KBM-7 (cell line): ENCODE measurements around the gene RING1.

ENCODE experiments used
- DNase-seq: peaks from one replicate; pipeline ENCODE4 v3.0.0-alpha.2; 2015
- in situ Hi-C: fragments of 300-500 bp; cut with MboI; formaldehyde crosslinking; loops from 2 replicates; pipeline ENCODE4 v1.14.3; 2020; ENCODE audit warnings: low sequenced_read_pairs, low pct_unique_long_range_greater_than_20kb, mixed read lengths

The RING1 gene

DNA sequence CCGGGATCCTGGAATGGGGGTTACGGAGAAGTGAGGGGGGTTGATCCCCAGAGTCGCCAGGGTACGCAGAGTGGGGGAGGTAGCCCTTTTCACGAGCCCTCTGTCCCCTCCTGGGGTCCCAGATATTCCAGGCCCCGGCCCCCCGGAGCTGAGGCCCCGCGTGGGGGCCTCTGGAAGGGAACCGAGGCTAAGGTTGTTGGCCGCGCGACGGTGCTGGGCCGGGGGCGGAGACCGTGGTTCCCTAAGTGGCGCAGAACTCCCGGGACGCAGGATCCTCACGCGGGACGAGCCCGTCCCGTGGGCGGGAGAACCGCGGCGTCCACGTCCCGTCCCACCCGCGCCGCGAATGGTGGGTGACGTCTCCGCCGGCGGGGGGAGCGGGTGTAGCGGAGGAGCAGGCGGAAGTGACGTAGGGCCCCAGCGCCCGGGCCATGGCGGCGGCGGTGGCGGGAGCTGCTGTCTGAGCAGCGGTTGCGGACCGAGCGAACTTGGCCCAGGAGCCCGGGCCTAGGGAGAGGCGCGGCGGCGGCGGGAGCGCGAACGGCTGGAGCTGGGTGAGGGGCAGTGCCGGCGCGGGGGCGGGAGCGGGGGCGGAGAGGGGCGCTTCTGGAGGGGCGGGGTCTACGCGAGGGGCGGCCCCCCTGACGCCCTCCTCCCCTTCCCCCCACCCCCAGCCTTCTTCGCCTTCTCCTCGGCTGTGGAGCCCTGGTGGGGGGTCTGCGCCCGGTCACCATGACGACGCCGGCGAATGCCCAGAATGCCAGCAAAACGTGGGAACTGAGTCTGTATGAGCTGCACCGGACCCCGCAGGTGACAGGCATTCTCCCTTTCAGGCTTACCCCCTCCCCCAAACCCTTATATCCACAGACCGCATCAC lies at the start of gene RING1:
Gene RING1 (plus strand): TSS at position 410 of the 877 bp plus-strand sequence. CDS start 323 bp downstream, at position 733.
- in situ Hi-C loops: no loop called here
- peak; percentile 72 for DNase-seq

DNA sequence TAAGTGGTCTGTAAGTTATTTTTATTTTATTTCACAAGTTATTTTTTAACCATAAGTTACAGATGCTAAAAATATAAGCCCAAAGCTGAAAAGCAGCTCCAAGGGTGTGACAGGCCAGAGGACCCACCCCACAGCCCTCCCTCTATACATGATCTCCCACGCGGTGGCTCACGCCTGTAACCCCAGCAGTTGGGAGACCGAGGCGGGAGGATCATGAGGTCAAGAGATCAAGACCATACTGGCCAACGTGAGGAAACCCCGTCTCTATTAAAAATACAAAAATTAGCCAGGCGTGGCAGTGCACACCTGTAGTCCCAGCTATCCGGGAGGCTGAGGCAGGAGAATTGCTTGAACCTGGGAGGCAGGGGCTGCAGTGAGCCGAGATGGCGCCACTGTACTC lies 48.2 kb upstream of the RING1 start:
- in situ Hi-C loops: no loop called here
- DNase-seq: no peak

DNA sequence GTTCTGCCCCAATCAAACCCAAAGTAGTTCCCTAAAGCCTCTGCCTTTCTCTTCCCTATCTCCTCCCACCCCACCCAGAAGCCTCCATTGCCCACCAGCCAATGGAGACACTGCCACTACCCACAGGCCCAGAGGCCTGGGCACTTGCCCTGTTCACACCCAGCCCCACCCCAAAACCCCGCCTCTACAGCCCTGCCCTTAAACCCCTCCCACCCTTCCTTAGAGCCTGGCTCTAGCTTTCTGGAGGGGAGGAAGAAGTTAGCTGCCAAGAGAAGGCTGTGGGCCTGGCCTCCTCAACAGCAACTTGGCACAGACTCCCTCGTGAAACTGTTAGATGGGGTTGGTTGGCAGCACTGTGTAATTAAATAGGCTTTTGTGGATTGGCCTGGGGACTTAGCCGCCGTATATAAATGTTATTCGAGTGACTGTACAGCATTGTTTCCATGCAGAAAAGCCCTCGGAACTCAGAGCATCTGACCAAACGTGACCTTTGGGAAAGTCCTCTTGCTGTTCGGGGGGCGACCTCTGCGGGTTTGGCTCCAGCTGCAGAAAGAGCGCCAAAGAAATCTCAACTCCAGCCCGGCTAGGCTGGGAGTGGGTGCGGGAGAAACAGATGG lies 47.5 kb upstream of the RING1 start:
- DNase-seq: peak; percentile 37

DNA sequence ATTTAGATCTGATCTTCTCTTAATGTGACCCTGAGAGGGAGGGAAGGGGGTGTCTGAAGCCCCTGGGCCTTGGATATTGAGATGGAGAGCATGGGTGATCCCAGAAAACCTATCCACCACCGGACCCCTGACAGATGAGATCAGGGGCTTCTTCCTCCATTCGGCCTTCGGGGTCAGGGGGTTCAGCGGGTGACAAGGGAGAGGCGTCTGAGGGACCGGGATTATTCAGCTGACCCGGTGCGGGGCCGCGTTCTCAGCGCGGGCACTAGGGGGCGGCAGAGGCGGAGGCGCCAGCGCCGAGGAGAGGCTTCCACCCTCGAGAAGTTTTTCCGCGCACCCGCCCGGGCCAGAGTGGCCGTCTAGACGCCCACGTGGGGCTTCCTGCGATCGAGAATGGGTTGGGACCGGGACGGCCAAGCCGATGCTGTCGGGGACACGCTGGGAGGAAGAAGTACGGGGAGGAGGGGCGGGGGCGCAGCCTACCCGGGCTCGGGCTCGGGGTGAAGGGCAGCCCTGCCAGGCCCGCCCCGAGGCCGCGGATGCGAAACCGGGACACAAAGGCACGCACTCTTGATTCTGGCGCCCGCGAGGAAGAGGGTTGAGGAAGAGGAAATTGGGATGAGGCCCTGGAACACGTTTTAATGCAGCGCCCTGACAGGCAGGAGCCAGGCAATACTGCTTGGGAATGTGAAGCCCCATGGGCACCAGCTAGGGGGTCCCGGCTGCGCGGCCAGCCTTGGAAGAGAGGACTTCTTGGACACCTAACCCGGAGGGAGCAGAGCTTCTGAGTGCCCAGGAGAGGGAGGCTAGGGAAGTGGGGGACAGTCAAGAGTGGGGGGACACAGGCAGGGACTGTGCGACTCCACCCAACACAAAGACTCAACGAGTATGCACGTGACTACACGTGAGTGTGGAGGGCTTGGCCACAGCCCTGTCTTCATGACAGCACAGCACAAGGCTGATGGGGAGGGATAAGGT lies 46.7 kb upstream of the RING1 start:
- DNase-seq: peak; percentile 81
- in situ Hi-C loops: no loop called here

More for the DNA sequence above, 47.5 kb upstream of the RING1 start:
- in situ Hi-C loops: no loop called here

DNA sequence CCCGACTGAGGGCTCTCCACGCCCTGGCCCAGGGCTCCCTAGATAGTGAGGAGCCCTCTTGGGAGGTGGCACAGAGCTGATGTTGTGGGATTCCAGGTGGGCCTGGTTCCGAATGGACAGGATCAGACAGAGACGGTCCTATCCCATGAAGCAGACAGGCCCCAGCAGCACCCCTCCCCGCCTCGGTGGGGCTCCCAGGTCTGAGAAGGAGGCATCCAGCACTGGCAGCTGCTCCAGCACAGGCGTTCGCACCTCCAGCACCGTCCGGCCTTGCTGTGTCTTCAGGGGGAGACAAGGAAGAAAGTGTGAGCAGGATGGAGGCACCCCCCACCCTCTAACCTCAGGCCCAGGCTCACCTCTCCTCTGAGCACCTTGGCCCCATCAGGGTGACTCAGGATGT lies 44.8 kb upstream of the RING1 start:
- in situ Hi-C loops: no loop called here
- no peak for DNase-seq

DNA sequence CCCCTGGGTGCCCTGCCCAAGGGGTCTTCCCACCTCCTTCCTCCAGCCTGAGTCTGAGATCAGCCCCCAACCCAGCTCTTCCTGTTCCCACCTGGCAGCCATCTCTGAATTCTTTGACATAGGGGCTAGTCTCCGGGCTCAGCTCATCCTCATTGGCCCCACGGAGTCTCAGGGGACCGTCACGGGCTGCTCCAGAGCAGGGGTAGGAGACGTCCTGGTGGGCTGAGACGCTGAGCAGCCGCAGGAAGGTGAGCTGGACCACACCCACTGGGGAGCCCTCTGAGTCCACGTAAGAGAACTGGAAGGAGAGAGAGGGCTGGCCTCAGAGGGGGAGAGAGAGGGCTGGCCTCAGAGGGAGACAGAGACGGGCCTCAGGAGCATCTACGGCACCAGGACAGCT lies 44.1 kb upstream of the RING1 start:
- in situ Hi-C loops: no loop called here
- no peak for DNase-seq

DNA sequence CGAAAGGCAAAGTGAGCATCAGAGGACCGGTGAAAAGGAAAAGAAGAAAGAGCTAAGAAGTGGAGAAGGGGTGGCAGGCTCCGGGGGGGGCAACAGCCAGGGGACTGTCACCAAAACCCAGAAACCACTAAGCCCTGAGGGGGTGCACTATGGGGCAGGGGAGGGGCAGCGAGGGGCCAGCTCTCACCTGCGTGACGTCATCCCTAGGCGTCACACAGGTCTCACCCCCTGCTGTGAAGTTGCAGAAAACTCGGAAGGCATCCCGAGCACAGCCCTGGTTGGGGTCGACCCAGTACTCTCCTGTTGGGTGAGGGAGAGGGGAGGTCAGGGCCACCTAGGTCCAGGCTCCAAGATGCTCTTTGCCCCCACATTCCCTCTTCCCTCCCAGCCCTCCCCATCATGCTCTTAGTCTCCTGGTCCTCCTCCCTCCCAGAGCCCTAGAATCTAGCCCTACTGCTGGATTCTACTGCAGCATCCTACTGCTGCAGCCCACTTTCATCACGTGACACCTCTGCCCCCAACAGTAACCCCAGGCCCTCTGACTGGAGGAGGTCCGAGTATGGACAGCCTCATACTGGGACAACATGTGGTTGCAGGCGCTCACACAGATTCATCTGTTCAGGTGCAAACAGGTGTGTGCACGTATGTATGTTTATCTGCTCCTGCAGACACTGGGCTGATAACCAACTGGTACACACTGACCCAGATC lies 43.5 kb upstream of the RING1 start:
- in situ Hi-C loops: no loop called here
- DNase-seq: no peak

DNA sequence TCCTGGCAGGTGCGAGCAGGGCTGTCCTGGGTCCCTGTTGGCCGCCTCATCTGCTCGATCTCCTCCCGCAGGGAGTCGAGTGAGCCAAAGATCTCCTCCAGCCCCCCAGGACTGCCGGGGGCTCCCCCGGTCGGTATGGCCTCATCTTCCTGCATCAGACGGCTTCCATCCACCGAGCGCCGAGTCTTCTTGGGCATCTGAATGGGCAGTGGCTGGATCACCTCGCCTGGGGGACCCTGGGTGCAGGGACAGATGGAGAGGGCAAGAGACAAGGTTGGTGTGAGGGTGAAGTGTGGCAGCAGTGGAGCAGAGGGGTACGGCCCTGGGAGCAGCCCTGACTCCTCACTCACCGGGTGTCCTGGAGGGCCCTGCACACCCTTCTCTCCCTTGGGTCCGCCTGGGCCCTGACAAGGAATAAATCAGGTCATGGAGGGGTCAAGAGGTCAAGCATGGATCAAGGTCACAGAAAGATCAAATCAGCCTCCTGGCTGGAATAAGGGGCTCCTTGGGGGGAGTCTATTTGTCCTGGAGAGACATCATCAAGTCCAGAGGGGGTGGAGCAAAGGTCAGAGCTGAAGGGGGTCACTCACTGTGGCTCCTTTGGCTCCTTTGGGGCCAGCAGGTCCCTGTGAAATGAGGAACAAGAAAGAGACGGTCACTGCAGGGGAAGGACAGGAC lies 42.6 kb upstream of the RING1 start:
- no peak for DNase-seq
- in situ Hi-C loops: no loop called here

DNA sequence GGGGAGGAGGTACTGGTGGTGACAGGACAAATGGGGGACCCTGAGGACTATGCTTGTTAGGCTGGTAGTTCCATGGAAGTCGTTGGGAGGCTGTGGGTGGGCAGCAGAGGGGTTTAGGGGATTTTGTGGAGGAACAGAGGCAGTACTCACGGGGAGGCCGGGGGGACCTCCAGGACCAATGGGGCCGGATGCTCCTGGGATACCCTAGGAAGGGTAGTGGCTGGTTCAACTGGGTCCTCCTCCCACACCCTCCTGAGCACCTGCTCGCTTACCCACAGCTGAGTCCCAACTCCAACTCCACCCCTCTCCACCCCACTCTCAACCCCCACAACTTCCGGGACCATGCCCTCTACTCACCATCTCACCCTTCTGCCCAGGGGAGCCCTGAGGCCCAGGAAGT lies 41.9 kb upstream of the RING1 start:
- in situ Hi-C loops: no loop called here
- DNase-seq: no peak

DNA sequence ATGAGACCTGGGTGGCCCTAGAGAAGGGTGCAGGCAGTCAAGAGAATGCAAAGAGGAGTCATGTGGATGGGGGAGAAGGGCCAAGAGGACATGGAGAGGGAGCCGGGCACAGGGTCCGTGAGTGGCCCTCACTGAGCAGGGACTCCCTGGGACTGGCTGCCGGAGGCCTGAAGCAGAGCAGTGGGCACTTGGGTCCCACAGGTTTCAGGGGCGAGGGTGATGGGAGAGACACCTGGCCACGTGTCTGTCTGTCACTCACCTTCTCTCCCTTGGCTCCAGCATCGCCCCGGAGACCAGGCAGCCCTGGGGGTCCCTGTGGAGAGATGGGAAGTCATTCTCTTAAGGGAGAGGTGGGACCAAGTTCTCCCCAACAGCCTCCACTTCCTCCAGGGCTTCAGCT lies 41.5 kb upstream of the RING1 start:
- DNase-seq: no peak
- in situ Hi-C loops: no loop called here

DNA sequence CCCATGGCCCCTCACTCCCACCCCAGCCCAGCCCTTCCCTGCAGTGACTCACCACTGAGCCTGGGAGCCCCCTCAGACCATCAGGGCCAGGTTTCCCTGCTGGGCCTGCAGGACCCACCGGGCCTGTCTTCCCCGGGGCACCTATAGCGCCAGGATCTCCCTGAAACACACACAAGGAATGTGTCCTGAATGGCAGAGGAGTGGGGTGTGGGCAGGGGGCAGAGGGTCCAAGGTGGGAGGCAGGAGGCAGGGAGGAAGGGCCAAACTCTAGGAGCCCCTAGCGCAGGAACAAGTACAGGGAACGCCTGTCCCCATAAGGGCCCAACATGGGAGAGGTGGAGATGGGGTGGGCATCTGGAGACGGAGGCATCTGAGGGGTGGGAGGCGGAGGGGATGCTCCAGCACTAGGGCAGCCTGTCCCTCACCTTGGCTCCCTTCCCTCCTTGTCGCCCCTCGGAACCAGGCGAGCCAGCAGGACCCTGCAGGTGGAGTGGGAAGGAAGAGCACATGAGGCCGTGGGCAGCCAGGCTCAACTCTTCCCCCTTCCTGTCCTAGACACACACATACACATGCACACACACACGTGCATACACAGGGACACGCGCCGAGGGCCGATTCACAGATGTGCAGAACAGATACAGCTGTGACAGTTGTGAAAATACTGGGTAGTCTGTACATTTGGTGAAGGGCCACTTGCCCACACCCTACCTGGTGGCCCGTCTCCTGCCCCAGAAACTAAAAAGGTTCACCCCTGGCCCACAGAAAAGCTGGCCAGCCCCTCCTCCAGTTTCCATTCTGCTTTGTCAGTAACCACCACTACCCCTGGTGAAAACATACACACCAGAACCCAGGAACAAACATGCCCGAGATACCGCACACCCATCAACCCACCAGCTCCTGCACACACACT lies 40.7 kb upstream of the RING1 start:
- no peak for DNase-seq
- in situ Hi-C loops: no loop called here

DNA sequence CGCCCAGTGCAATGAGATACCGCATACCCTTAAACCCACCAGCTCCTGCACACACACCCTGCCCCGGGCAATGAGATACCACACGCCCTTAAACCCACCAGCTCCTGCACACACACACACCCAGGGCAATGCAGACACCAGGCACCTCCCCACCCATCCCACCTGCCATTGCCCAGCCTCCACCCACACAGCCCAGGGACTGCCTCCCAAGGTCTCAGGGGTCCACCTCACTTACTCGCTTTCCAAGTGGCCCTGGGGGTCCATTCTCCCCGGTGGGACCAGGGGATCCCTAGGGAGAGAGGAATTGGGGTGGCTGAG lies 40.1 kb upstream of the RING1 start:
- in situ Hi-C loops: no loop called here
- DNase-seq: no peak

DNA sequence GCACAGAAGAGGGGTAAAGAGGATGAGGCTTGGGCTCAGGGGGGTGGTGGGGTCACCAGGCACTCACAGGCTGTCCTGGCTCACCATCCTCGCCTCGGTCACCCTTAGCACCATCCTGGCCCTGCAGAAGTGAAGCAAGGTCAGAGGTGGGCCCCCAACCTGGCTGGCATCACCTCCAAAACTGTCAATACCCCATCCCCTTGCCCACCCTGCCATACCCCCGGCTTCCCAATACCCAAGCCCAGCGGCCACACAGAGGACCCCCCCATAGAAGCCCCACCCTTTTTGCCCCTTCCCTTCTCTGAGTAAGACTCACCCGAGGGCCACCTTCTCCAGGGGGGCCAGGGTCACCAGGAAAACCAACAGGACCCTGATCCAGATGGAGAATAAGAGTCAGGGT lies 39.7 kb upstream of the RING1 start:
- in situ Hi-C loops: no loop called here
- no peak for DNase-seq

DNA sequence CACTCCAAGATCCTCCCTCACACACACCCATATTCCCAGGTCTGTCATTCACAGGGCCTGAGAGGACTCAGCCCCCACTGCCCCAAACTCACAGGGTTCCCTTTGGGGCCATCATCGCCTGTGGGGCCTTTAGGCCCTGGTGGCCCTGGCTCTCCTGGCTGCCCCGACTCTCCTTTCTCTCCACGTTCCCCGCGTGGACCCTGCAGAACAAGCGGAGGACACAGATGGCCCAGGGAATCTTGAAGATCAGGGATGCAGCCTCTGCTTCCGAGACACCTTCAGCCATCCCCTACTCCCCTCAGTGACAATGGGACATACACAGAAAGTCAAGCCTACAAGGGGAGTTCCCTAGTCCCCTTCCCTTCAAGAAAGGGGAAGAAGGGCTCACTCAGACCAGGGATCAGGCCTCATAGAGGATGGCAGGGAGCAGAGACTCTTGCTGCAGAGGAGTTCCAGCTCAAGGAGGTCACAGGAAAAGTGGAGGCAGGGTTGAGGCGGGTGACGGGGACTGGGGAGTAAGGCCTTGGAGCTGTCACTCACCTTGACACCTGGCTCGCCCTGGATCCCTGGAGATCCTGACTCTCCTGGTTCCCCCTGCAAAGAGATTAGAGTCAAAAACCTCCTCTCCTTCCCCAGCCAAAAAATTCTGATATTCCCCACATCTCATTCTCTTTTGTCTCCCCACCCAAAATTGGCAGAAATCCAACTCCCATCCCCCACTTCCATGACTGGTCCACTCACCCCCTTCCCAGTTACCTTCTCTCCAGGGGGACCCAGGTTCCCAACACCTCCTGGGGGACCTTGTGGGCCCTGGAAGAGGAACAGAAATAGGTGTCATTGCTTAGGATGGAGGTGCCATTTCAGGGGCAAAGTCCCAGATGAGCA lies 38.8 kb upstream of the RING1 start:
- DNase-seq: no peak

DNA sequence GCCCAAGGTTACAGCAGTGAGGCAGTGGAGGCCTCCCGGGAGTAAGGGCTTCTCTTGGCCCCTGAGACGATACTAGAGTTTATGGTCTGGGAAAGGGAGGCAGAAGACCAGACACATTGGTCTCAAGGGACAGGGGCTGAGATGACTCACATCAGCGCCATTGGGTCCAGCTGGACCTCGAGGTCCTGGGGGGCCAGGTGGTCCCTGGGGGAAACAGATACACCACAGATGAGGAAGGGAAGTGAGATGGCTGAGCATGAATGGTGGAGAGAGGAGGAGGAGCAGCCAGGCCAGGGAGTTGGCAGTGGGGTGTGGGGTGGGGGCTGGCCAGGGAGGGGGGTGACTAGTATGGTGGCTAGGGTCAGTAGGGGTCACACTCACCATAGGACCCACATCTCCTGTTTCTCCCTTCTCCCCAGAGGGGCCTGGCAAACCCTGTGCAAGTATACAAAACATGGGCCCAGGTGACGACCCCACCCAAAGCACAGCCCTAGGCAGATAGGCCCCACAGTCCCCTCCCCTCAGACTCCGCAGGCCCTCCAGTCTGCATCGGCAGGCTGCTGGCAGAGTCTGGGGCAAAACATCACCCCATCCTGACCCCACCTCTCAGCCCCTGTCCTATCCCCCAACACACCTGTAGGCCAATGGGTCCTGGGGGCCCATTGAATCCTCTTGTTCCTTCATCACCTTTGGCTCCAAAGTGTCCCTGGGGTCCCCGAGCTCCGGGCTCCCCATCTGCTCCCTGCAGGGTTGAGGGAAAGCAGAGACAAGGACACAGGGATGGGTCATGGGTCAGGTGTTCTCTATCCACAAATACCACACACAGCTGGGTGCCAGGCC lies 37.9 kb upstream of the RING1 start:
- in situ Hi-C loops: no loop called here
- no peak for DNase-seq

More for the DNA sequence above, 38.8 kb upstream of the RING1 start:
- in situ Hi-C loops: no loop called here
